ENCODE data around the gene TANGO2.

DNA sequence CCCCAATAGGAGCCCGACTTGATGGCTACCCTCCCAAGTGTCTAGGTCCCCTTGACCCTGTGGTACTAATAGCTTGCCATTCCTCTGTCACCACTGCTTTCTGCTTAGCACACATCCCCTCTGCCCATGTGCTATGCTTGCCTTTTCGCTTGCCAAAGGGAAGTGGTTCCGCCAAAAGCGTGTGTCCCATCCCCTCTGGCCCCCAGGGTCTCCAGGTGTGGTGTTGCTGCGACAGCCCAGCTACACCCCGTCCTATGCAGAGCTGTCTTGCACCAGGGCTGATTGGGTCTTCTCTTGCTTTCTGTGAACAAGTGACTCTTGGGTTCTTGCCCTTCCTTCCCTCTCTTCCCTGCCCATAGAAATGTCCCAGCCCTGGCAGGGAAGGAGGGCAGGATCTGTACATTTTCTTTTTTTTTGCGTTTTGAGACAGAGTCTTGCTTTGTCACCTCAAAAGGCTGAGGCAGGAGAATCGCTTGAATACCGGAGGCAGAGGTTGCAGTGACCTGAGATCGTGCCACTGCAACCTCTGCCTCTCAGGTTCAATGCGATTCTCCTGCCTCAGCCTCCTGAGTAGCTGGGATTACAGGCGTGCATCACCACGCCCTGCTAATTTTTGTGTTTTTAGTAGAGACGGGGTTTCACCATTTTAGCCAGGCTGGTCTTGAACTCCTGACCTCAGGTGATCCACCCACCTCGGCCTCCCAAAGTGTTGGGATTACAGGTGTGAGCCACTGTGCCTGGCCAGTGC is 3.9 kb downstream of the TANGO2 start:
- no peak for TF ChIP-seq CTCF (IDR thresholded peaks at IDR 0.05)
- TF ChIP-seq POLR2A (IDR thresholded peaks at IDR 0.05): no peak
